ENCODE data around the gene DCC.

DNA sequence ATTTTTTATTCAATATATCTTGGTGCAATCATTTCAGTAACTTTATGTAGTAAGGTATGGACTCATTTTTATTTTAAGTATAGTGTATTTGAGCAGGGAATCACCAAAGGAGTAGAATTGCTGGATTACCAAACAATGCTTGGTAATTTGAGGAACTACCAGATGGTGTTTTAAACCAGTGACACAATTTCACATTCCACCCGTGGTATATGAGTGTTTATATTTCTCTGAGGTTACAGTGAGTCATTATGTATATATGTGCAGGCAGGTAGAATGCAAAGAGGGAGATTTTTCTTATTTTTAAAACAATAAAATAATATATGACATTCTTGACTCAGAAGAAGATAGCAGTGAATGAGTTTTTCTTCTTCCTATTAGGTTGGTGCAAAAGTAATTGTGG, 596.9 kb downstream of the DCC start:
- TF ChIP-seq FOXP2 (optimal IDR thresholded peaks at IDR 0.05; ENCODE audit: control extremely low read depth, extremely low read length, insufficient read depth) (no peak), EZH2 (IDR thresholded peaks at IDR 0.05) (no peak)

Data from SK-N-MC (cell line).